ENCODE measurements around the gene SLC47A2.

SLC47A2 gene

GRCh38 chr17:19654342-19654886 lies 62.0 kb downstream of the SLC47A2 start:
- no peaks in the 10 kb centered on the region for H3K36me3 ChIP-seq (ENCODE audit: insufficient read depth)
- H4K20me1 ChIP-seq (ENCODE audit: insufficient read depth), result no peaks in the 10 kb centered on the region
- TF ChIP-seq CTCF (conservative IDR thresholded peaks at IDR 0.05; ENCODE audit: low read depth, low read length), result no peak
- H3K9ac ChIP-seq, result no peak overlapping the region
- no peak overlapping the region for H3K4me2 ChIP-seq
- no peak overlapping the region for H2AFZ ChIP-seq (ENCODE audit: low read depth)
- H3K27ac ChIP-seq, result no peak overlapping the region
- H3K79me2 ChIP-seq (ENCODE audit: insufficient read depth, low read depth), result peaks cover 20% of the 10 kb centered on the region; the same call in 1 of the 2 replicates
- H3K27me3 ChIP-seq (ENCODE audit: insufficient read depth, low read depth), result no peaks in the 10 kb centered on the region
- H3K4me3 ChIP-seq (IDR thresholded peaks at IDR 0.05; ENCODE audit: insufficient read depth, low read depth, low read length), result no peak overlapping the region
- peaks cover 7% of the 10 kb centered on the region for H3K4me1 ChIP-seq (ENCODE audit: low read depth, poor library complexity, severe bottlenecking)

- Histone ChIP-seq H3K4me3 (IDR thresholded peaks at IDR 0.05; ENCODE audit: insufficient read depth, low read depth, low read length) (no peak overlapping the region), H3K9ac (no peak overlapping the region), H3K27ac (no peak overlapping the region), H2AFZ (ENCODE audit: low read depth) (no peak overlapping the region), H3K4me1 (ENCODE audit: low read depth, poor library complexity, severe bottlenecking) (peaks cover 8% of the 10 kb centered on the region), H3K36me3 (ENCODE audit: insufficient read depth) (no peaks in the 10 kb centered on the region), H4K20me1 (ENCODE audit: insufficient read depth) (no peaks in the 10 kb centered on the region), H3K79me2 (ENCODE audit: insufficient read depth, low read depth) (peaks cover 22% of the 10 kb centered on the region; the same call in 1 of the 2 replicates), H3K4me2 (no peak overlapping the region), H3K27me3 (ENCODE audit: insufficient read depth, low read depth) (no peaks in the 10 kb centered on the region)
- no peak for TF ChIP-seq CTCF (conservative IDR thresholded peaks at IDR 0.05; ENCODE audit: low read depth, low read length)
These were observed 63.8 kb downstream of the SLC47A2 start for GRCh38 chr17:19652595-19652994.

- no peak overlapping the region for H3K27ac ChIP-seq
- H4K20me1 ChIP-seq (ENCODE audit: insufficient read depth), result no peaks in the 10 kb centered on the region
- TF ChIP-seq CTCF (conservative IDR thresholded peaks at IDR 0.05; ENCODE audit: low read depth, low read length), result no peak
- peaks cover 18% of the 10 kb centered on the region for H3K4me1 ChIP-seq (ENCODE audit: low read depth, poor library complexity, severe bottlenecking)
- peaks cover 22% of the 10 kb centered on the region; the same call in 1 of the 2 replicates for H3K79me2 ChIP-seq (ENCODE audit: insufficient read depth, low read depth)
- no peaks in the 10 kb centered on the region for H3K36me3 ChIP-seq (ENCODE audit: insufficient read depth)
- no peaks in the 10 kb centered on the region for H3K27me3 ChIP-seq (ENCODE audit: insufficient read depth, low read depth)
- H3K4me3 ChIP-seq (IDR thresholded peaks at IDR 0.05; ENCODE audit: insufficient read depth, low read depth, low read length), result no peak overlapping the region
- H3K4me2 ChIP-seq, result no peak overlapping the region
- no peak overlapping the region for H2AFZ ChIP-seq (ENCODE audit: low read depth)
- H3K9ac ChIP-seq, result no peak overlapping the region
These were observed 64.7 kb downstream of the SLC47A2 start for GRCh38 chr17:19651451-19652238.

- Histone ChIP-seq H2AFZ (ENCODE audit: low read depth) (no peak overlapping the region), H3K4me3 (IDR thresholded peaks at IDR 0.05; ENCODE audit: insufficient read depth, low read depth, low read length) (no peak overlapping the region), H3K9ac (no peak overlapping the region), H3K36me3 (ENCODE audit: insufficient read depth) (no peaks in the 10 kb centered on the region), H3K27me3 (ENCODE audit: insufficient read depth, low read depth) (no peaks in the 10 kb centered on the region), H4K20me1 (ENCODE audit: insufficient read depth) (no peaks in the 10 kb centered on the region), H3K4me1 (ENCODE audit: low read depth, poor library complexity, severe bottlenecking) (peaks cover 26% of the 10 kb centered on the region), H3K79me2 (ENCODE audit: insufficient read depth, low read depth) (peaks cover 22% of the 10 kb centered on the region; the same call in 1 of the 2 replicates), H3K4me2 (no peak overlapping the region), H3K27ac (no peak overlapping the region)
- TF ChIP-seq CTCF (conservative IDR thresholded peaks at IDR 0.05; ENCODE audit: low read depth, low read length), result no peak
These were observed 65.6 kb downstream of the SLC47A2 start for GRCh38 chr17:19650826-19651225.
